ENCODE results near the gene FAM53B.

Gene FAM53B

DNA sequence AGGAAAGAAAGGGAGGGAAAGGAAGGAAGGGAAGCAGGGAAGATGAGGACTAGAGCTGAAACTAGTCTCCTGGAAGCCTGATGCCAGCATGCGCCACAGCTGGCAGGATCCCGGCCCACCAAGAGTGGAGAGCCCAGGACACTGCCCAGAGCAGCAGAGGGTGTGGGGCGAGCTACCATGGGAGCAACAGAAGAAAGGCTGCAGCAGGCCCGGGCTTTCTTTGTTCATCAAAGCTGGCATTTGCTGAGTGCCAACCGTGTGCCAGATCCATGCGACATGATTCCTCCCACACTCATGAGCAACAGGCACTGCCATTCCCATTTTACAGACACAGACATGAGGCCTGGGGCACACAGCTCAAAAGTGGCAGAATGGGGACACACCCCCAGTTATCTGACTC, 68.9 kb downstream of the FAM53B start:
- Mint-ChIP-seq H3K36me3 (ENCODE audit: low read depth) (peaks cover 72% of the 10 kb centered on the region), H3K9me3 (no peaks in the 10 kb centered on the region), H3K4me3 (no peak overlapping the region), H3K27me3 (no peaks in the 10 kb centered on the region), H3K27ac (peak overlapping the region; percentile 2), H3K4me1 (ENCODE audit: low read depth) (peaks cover 85% of the 10 kb centered on the region)
- intact Hi-C loops (cut with micrococcal nuclease): no loop called here

DNA sequence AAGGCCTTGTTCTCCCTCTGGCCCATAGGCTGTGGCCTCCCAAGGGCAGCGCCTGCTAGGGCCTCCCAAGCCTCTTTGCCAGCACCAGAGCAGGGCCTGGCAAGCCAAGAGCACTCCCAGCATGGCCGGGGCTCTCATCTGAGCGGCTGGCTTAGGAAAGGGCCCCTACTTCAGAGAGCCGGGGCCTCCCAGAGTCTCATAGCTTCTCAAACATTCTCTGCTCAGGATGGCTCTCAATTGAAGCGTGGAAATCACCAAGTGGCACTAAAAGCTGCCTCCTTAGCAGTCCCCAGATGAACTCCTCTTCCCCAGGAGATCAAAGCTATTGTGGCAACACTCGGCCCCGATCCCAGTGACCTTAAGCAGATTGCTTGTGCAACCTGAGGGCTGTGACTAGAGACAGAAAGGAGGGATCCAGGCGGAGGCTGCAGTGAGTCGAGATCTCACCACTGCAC, 69.4 kb downstream of the FAM53B start:
- H3K9me3 Mint-ChIP-seq: no peaks in the 10 kb centered on the region
- no peak overlapping the region for H3K4me3 Mint-ChIP-seq
- no peaks in the 10 kb centered on the region for H3K27me3 Mint-ChIP-seq
- intact Hi-C loops (cut with micrococcal nuclease): no loop called here
- H3K27ac Mint-ChIP-seq: peak overlapping the region; percentile 2
- peaks cover 72% of the 10 kb centered on the region for H3K36me3 Mint-ChIP-seq (ENCODE audit: low read depth)
- peaks cover 83% of the 10 kb centered on the region for H3K4me1 Mint-ChIP-seq (ENCODE audit: low read depth)

DNA sequence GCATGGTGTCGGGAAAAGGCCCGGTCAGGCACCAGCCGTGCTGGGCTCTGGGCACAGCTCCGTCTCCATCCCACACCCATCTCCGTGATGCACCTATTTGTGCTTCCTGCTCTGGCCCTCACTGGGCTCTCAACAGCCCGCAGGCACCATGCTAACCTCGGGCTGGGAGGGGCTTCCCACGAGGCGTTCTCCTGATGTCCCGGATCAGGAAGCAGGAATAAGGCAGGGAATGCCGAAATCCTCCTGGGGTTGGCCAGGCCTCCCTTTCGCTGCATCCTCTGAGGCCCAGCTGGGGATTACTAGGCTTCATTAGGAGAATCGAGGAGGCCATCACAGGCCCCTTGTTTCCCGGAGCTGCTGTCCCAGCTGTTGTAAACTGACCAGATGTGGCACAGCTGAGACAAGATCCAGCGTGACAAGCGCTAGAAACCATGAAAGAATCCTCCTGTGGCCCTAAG, 72.0 kb downstream of the FAM53B start:
- no peak overlapping the region for H3K4me3 Mint-ChIP-seq
- H3K27me3 Mint-ChIP-seq: no peaks in the 10 kb centered on the region
- intact Hi-C loops (cut with micrococcal nuclease): no loop called here
- no peaks in the 10 kb centered on the region for H3K9me3 Mint-ChIP-seq
- peak overlapping the region; percentile 81 for H3K27ac Mint-ChIP-seq
- H3K36me3 Mint-ChIP-seq (ENCODE audit: low read depth): peaks cover 82% of the 10 kb centered on the region
- peaks cover 79% of the 10 kb centered on the region for H3K4me1 Mint-ChIP-seq (ENCODE audit: low read depth)

DNA sequence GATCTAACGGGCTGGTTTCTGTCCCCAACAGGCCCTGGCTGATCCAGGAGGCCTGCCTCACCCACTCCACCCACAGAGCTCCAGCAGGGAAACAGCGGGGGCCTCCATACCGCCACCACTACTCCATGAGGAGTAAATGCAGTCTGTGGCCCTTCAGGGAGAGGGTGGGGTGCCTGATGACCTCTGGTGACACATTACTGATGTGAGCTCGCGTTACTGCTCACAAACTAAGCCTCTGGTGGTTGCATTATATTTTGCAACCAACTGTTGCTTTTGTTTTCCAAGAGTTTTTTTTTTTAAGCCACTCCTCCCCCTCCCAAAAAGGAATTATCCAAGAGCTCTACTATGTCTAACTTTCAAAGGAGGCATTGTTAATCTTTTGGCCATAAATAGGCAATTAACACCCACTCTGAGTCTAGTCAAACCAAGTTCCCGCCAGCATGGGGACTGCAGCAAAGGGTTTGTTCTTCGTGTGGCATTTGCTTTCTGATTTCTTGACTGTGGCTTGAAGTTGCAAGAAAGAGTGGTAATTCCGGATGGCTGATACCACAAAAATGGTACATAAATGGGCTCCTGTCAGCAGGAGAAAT, 72.6 kb downstream of the FAM53B start:
- H3K36me3 Mint-ChIP-seq (ENCODE audit: low read depth): peaks cover 82% of the 10 kb centered on the region
- intact Hi-C loops (cut with micrococcal nuclease): no loop called here
- H3K9me3 Mint-ChIP-seq: no peaks in the 10 kb centered on the region
- peaks cover 76% of the 10 kb centered on the region for H3K4me1 Mint-ChIP-seq (ENCODE audit: low read depth)
- no peak overlapping the region for H3K4me3 Mint-ChIP-seq
- no peaks in the 10 kb centered on the region for H3K27me3 Mint-ChIP-seq
- peak overlapping the region; percentile 81 for H3K27ac Mint-ChIP-seq

DNA sequence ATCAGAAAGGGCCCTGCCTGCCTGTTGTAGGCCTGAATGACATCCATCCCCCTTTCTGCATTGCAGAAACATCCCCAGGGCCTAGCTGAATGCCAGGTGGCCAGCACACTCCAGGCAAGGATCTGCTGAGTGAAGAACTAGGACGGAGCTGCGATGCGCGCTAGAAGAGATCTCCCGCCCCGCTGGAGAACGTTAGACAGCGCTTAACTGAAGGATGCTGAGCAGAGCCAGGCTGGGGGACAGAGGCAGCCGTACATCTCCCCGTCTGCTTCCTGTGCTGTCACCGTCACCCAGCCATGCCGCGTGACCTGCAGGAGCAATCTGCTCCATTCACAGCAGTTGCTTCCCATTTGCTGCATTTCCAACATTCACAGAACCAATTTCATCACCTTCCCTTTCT, 73.3 kb downstream of the FAM53B start:
- peak overlapping the region; percentile 41 for H3K4me3 Mint-ChIP-seq
- no peaks in the 10 kb centered on the region for H3K9me3 Mint-ChIP-seq
- no peaks in the 10 kb centered on the region for H3K27me3 Mint-ChIP-seq
- peaks cover 70% of the 10 kb centered on the region for H3K4me1 Mint-ChIP-seq (ENCODE audit: low read depth)
- intact Hi-C loops (cut with micrococcal nuclease): no loop called here
- peaks cover 82% of the 10 kb centered on the region for H3K36me3 Mint-ChIP-seq (ENCODE audit: low read depth)
- H3K27ac Mint-ChIP-seq: peak overlapping the region; percentile 81

DNA sequence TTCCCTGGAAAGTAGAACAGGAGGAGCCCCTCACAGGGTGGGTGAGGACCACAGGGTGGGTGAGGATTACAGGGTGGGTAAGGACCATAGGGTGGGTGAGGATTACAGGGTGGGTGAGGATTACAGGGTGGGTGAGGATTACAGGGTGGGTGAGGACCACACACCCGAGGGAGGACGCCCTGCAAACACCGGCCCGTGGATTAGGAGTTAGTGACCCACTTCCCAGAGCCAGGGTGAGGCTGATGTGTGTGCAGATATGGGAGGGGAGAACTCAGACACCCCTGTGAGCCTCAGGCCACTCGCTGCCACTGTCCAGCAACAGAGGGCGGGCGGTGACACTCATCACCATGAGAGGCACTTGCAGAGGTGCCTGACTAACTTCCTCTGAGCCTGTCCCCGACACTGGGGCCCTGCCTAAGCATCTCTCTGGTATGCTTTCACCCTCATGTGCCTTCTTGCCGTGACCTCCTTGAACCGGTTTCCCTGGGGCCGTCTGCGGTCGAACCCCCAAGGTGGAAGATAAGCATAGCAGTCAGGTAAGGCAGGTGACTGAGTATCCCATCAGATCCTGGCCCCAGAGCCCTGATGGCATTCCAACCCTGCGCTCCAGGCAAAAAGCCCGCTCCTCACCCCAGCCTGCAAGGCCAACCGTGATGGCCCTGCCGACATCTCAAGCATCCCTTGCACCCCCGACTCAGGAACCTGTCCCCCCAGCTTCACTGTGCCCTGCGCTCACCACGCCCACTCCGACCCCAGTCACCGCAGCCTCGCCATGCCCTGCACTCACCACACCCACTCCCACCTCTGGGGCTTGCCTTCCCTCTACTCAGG, 74.1 kb downstream of the FAM53B start:
- Mint-ChIP-seq H3K36me3 (ENCODE audit: low read depth) (peaks cover 81% of the 10 kb centered on the region), H3K4me3 (no peak overlapping the region), H3K27ac (peak overlapping the region; percentile 81), H3K4me1 (ENCODE audit: low read depth) (peaks cover 67% of the 10 kb centered on the region), H3K9me3 (no peaks in the 10 kb centered on the region), H3K27me3 (no peaks in the 10 kb centered on the region)
- intact Hi-C loops (cut with micrococcal nuclease): no loop called here

DNA sequence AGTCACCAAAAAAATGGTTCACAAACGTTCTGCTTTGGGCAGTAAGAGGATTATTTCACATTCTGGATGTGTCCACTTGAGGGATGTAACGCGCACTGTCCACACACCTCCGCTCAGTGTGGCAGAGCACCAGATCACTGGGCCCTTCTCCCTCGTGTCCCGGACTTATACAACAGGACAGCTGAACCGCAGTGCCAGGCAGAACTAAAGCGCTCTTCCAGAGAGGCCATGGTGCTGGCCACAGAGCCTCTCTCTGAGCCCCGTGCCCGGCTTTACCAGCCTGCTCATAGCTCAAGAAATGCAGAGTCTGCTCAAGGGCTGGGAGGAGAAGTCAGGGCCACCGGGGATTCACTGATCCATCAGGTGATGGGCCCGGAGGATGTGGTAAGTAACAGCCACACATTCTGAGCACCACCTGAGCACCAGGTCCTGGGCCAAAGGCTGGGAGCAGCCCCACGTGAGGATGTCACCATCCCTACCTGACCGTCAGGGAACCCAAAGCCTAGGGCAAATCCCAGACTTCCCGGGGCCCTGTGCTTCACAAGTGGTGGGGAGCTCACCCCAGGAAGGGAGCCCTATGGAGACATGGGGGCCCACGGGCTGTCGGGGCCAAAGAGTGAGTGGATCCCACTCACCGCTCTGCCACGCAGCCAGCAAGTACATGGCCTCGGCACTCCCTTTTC, 74.9 kb downstream of the FAM53B start:
- intact Hi-C loops (cut with micrococcal nuclease): no loop called here
- Mint-ChIP-seq H3K27me3 (no peaks in the 10 kb centered on the region), H3K4me3 (no peak overlapping the region), H3K27ac (no peak overlapping the region), H3K36me3 (ENCODE audit: low read depth) (peaks cover 79% of the 10 kb centered on the region), H3K4me1 (ENCODE audit: low read depth) (peaks cover 64% of the 10 kb centered on the region), H3K9me3 (no peaks in the 10 kb centered on the region)

DNA sequence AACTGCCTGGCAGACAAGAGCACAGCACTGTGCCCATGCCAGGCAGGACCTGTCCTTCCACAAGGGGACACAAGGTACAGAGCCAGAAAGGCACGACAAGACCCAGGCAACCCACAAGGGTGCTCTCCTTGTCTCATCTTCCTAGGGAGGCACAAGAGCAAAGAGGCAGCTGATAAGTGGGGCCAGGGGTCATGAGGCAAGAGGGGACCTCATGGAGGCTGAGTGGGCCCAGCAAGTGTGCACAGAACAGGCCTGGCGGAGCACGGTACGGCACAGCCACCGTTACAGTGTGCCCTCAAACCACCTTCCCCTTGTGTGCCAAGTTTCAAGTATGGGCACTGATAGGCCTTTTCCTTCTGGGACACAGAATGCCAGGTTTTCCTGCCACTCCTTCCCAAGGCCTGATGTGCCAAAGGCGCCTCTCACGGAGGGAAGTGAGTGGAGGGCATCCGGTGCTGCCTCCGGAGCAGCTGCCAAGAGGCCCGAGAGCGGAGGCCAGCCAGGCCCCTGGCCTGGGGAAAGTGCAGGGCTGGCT, 75.6 kb downstream of the FAM53B start:
- peak overlapping the region; percentile 47 for H3K27ac Mint-ChIP-seq
- H3K36me3 Mint-ChIP-seq (ENCODE audit: low read depth): peaks cover 78% of the 10 kb centered on the region
- no peaks in the 10 kb centered on the region for H3K27me3 Mint-ChIP-seq
- H3K9me3 Mint-ChIP-seq: no peaks in the 10 kb centered on the region
- H3K4me1 Mint-ChIP-seq (ENCODE audit: low read depth): peaks cover 59% of the 10 kb centered on the region
- no peak overlapping the region for H3K4me3 Mint-ChIP-seq
- intact Hi-C loops (cut with micrococcal nuclease): no loop called here

DNA sequence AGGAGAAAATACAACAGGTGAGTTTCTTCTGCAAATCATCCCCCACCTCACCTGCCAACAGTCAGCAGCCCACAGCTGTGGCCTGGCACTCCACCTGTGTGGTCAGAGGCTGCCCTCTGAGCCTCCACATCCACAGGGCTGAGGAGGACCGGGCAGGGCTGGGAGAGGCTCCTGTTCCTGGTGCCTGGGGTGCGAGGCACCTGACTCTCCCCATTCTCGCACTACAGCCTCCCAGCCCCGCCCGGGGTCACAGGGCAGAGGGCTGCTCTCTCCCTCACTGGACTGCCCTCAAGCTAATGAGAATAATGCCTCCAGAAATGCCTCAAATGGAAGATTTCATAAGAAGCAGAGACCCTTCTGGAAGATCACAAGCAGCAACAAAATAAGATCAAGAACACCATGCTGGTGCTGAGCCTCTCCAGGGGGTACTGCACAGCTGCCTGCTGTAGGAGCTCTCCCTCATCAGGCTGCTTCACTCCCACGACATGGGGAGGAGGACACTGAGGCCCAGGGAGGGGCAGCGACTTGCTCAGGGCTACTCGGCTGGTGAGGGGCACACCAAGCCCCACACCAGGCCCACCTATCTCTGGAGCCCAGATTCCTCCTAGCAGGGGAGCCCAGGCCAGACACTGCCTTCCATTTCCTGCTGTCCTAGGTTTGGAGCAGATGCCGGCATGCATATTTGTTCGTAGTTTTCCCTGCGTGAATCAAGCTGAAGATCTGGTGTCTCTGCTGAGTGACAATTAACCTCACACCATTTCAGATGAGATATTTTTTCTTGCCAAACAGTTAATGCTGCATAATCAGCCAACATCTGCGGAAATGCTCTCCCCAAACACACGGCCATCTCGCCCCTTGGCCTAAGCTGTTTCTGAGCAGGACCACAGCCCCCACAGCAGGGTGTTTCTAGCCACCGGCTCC, 76.5 kb downstream of the FAM53B start:
- intact Hi-C loops (cut with micrococcal nuclease): no loop called here
- Mint-ChIP-seq H3K36me3 (ENCODE audit: low read depth) (peaks cover 84% of the 10 kb centered on the region), H3K27me3 (no peaks in the 10 kb centered on the region), H3K9me3 (no peaks in the 10 kb centered on the region), H3K4me3 (no peak overlapping the region), H3K27ac (peak overlapping the region; percentile 56), H3K4me1 (ENCODE audit: low read depth) (peaks cover 50% of the 10 kb centered on the region)

DNA sequence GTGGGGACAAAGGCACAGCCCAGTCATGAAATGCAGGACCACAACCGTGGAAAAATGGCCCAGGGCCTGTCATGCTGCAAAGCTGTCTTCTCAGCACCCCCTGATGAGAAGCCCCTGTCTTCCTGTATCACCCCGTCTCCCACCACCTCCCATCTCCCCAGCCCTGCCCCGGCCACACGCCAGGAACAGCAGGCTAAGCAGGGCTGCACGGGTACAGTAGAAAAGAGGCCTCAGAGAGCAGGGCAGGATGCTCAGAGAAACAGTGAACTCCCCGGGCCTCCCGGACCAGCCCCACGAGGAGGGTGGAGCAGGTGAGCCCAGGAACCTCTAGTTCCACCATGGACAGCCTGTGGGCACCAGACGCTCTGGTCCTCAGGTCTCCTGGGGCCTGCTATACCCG, 77.7 kb downstream of the FAM53B start:
- Mint-ChIP-seq H3K27me3 (no peaks in the 10 kb centered on the region), H3K4me1 (ENCODE audit: low read depth) (peaks cover 42% of the 10 kb centered on the region), H3K4me3 (no peak overlapping the region), H3K9me3 (no peaks in the 10 kb centered on the region), H3K27ac (no peak overlapping the region), H3K36me3 (ENCODE audit: low read depth) (peaks cover 84% of the 10 kb centered on the region)
- intact Hi-C loops (cut with micrococcal nuclease): no loop called here

DNA sequence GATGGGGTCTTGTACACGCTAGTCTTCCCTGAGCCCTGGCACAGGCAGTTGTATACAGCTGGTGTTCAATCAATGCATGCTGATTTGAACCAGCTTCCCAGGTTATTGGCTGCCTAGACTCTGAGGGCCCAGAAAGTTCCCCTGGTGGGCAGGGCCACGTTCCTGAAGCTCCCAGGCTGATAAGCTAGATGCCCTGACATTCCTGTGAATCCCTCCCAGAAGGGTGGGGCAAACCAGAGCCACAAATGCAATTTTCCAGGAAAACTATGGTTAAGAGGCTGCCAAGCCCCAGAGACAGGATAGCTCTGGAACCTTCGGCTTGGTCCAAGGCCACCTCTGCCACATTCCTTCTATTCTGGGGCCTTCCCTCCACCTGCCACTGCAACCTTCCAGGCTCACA, 78.2 kb downstream of the FAM53B start:
- H3K9me3 Mint-ChIP-seq: no peaks in the 10 kb centered on the region
- intact Hi-C loops (cut with micrococcal nuclease): no loop called here
- H3K27me3 Mint-ChIP-seq: no peaks in the 10 kb centered on the region
- no peak overlapping the region for H3K4me3 Mint-ChIP-seq
- no peak overlapping the region for H3K27ac Mint-ChIP-seq
- H3K36me3 Mint-ChIP-seq (ENCODE audit: low read depth): peaks cover 87% of the 10 kb centered on the region
- H3K4me1 Mint-ChIP-seq (ENCODE audit: low read depth): peaks cover 42% of the 10 kb centered on the region

DNA sequence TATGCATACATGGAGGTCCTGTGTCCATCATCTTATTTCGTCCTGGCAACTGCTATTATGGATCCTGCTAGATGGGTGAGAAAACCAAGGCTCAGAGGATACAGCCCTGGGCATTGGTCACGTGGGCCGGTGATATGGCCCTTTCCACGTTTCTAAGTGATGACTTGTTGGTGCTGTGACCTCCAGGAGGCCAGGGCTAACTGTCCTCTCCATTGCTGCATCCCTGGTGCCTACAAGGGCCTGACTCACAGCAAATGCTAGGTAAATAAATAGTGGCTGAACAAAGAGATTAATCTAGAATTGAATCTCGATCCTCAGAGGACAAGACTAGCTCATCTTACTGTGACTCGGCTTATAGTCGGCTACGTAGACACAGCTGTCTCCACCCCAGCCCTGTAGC, 78.6 kb downstream of the FAM53B start:
- Mint-ChIP-seq H3K4me1 (ENCODE audit: low read depth) (peaks cover 39% of the 10 kb centered on the region), H3K36me3 (ENCODE audit: low read depth) (peaks cover 86% of the 10 kb centered on the region), H3K27me3 (no peaks in the 10 kb centered on the region)

DNA sequence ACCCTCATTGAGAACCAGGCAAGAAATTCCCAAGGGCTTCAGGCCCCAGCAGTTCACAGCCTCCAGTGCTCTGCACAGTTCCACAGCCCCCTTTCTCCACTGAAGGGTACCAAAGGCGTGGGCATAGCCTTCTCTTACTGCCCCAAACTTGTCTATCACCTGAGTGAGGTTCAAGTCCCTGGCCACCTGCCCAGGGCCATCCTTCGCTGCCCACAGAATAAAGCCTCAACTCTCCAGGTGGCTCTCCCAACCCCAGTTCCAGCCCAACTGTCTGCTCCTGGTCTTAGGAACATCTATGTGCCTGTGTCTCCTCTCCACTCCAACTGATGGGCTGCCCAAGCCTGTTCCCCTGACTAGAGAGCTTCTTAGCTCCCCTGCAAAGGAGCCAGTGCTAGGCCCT, 79.1 kb downstream of the FAM53B start:
- Mint-ChIP-seq H3K4me1 (ENCODE audit: low read depth) (peaks cover 39% of the 10 kb centered on the region), H3K27me3 (no peaks in the 10 kb centered on the region), H3K36me3 (ENCODE audit: low read depth) (peaks cover 86% of the 10 kb centered on the region), H3K9me3 (no peaks in the 10 kb centered on the region), H3K27ac (no peak overlapping the region), H3K4me3 (no peak overlapping the region)
- intact Hi-C loops (cut with micrococcal nuclease): no loop called here

More for the DNA sequence above, 78.6 kb downstream of the FAM53B start:
- intact Hi-C loops (cut with micrococcal nuclease): no loop called here
- Mint-ChIP-seq H3K4me3 (no peak overlapping the region), H3K27ac (no peak overlapping the region), H3K9me3 (no peaks in the 10 kb centered on the region)

Measured in dendritic cell treated with granulocyte-macrophage colony-stimulating factor and Interleukin-4, amounts not matched to agents 40 ng/mL and 50 ng/mL, for 4 days (primary cell).